Esophagus squamous epithelium (tissue), 4 donors: ENCODE results near the gene CYP2R1.

Source experiments
- CTCF ChIP-seq, 6 experiments: fragments of 450-650 bp in 4 of 6; fragments of 200-600 bp in 2 of 6; sonication (generic) in 2 of 6; IDR thresholded peaks; one replicate each; pipeline ENCODE4 v1.5.1; 2016 to 2019; ENCODE audit warnings: antibody characterized with exemption in 6 of 6, mild to moderate bottlenecking in 4 of 6, moderate library complexity in 4 of 6
- POLR2A ChIP-seq, 4 donors: fragments of 450-650 bp; IDR thresholded peaks; one replicate each; pipeline ENCODE4 v1.6.1; 2017; ENCODE audit warnings: antibody characterized with exemption in 4 of 4, mild to moderate bottlenecking in 4 of 4, moderate library complexity in 3 of 4

GRCh38 chr11:14934641-14935351 is 42.8 kb upstream of the CYP2R1 start:
- TF ChIP-seq CTCF (IDR thresholded peaks at IDR 0.05) = no peak
- TF ChIP-seq POLR2A (IDR thresholded peaks at IDR 0.05) = no peak
